GM18909 (cell line): ENCODE results near the gene TNFRSF19.

Source experiments
- ATAC-seq: cut with Tn5 transposase; IDR thresholded peaks from one replicate; pipeline ENCODE4 v1.9.1; 2021; ENCODE audit warnings: mild to moderate bottlenecking; ENCODE audit not compliant: unreplicated experiment, poor library complexity

The TNFRSF19 gene

DNA sequence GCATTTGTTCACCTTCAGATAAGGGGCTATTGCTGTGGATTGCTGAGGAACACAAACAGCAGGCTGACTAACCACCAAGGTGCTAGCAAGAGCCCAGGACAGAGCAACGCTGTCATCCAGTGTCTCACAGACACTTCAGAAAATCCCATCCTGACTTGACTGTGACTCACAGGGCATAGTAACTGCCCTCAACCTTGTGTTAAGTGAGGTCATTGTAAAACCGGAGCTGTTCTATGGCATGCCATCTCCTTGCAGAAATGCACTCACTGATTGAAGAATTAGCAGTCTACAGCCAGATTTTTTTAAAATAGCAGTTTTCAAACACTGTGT, 51.1 kb downstream of the TNFRSF19 start:
- ATAC-seq = no peak

DNA sequence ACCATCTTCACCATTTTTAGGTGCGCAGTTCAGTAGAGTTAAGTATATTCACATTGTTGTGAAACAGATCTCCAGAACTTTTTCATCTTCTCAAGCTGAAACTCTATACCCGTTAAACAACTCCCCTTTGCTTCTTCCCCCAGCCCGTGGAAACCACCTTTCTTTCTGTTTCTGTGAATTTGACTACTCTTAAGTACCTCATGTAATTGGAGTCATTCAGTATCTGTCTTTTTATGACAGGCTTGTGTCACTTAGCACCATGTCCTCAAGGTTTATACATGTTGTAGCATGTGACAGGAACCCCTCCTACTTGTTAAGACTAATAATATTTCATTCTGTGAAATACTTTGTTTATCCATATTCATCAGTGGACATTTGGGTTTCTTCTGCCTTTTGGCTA, 52.8 kb downstream of the TNFRSF19 start:
- ATAC-seq = no peak

DNA sequence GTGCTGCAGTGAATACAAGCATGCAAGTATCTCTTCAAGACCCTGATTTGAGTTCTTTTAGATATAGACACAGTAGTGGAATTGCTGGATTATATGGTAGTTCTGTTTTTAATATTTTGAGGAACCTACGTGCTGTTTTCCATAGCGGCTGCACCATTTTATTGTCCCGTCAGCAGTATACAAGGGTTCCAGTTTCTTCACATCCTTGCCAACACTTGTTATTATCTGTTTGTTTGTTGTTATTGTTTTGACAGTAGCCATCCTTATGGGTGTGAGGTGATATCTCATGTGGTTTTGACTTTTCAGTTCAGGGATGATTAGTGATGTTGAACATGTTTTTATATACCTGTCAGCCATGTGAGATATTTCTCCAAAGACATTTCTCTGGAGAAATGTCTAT, 53.2 kb downstream of the TNFRSF19 start:
- no peak for ATAC-seq

DNA sequence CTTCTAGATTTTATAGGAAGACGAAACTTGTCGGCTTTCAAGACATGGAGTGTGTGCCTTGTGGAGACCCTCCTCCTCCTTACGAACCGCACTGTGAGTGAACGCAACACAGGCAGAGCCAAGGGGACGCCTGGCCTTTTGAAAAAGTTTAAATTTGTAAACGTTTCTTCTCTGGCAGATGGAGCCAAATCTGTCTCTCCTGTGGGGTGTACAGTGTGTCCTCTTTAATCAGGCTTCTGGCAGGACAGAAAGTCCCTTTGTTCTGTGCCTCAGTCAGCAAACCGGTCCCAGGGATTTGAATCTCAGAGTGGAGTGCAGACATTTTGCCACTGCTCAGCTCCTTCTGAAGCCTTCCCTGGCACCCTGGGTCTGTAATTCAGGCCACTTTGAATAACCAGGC, 56.5 kb downstream of the TNFRSF19 start:
- ATAC-seq = no peak

DNA sequence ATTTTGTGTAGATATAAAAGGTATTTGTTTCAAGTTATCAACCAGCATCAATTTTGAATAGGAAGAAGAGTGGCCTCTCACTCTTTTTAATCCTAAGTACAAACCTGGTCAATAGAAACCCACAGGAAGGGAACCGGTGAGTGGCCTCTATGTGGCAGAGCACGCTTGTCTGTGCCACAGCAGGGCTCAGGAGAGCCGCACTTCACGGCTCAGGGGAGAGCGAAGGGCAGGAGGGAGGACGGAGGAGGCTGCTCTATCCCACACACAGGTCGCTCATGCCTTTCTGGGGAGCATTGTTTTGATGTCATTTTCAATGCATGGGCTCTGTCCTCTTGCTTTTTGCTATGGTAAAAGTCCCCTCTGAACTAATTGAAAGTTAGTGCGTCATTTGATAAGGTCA, 57.2 kb downstream of the TNFRSF19 start:
- ATAC-seq = no peak

DNA sequence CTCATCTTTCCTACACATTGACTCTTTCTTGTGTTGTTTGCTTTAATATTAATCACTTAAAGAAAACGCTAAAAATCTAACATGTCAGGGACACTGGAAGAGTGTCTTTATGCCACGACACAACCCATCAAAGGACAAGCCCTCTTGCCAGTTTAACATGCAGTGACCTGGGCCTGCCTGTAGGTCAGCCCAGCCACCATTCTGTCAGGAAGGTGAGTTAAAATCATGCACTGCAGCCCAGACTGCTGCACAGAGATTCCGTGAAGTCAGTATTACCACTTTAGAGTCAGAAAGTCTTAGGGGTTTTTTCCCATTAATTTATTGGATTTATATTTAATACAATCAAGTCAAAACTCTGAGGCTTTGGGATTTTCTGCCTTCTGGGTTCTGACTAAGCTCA, 58.0 kb downstream of the TNFRSF19 start:
- ATAC-seq = no peak

DNA sequence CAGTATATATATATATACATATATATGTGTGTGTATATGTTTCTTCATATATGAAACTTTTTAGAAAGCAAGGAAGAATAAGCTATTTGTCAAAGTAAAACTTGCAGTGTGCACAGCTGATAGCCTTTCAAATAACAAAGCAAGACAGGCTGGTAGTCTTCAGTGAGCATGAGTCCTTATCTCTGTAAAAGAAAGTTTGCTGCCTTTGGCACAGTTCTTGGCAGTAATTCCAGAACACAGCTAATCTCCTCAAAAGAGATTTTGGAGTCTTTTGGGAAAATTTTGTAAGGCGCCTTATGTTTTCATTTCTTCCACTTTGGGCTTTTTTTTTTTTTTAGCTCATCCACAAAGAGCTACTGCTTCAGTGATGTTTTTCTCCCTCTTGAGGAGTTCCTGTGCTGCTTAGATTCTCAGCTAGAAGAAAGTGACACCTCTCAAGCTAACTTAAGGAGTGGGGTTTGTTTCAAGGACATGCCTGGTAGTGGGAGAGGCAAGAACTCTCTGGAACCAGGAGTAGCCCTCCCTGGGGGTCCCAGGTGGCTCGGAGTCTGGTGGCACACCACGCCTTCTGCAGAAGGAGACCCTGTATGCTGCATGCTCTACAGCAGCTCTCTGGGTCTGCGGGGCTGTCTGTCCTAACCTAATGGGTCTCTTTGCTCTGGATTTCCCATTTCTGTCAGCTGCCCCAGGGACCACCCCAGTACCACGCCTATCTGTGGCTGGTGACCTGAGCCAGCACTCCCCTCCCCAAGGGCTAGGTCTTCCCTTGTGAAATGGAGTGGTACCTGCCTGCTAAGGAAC, 58.8 kb downstream of the TNFRSF19 start:
- no peak for ATAC-seq

DNA sequence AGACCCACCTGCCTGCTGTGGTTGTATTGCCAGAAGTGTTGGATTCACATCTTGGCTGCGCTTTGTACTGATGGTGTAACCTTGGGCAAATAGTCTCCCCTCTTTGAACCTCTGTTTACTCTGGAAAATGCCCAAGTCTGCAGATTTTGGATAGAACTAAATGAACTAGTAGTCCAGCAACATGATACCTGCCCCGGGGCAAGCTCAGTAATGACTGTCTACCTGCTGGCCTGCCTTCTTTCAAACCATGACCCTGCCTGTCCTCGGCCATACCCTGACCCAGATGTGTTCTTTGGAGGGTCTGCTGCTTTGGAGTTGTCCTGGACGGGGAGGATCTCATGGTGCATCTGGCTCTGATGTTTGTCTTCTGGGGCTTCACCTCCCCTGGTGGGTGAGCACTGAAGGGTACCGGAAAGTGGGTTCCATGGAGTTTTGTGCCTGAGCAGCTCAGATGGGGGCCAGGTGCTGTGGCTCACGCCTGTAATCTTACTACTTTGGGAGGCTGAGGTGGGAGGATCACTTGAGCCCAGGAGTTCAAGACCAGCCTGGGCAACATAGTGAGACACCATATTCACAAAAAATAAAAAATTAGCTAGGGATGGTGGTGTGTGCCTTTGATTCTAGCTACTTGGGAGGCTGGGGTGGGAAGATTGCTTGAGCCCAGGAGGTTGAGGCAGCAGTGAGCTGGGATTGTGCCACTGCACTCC, 59.5 kb downstream of the TNFRSF19 start:
- ATAC-seq = no peak

DNA sequence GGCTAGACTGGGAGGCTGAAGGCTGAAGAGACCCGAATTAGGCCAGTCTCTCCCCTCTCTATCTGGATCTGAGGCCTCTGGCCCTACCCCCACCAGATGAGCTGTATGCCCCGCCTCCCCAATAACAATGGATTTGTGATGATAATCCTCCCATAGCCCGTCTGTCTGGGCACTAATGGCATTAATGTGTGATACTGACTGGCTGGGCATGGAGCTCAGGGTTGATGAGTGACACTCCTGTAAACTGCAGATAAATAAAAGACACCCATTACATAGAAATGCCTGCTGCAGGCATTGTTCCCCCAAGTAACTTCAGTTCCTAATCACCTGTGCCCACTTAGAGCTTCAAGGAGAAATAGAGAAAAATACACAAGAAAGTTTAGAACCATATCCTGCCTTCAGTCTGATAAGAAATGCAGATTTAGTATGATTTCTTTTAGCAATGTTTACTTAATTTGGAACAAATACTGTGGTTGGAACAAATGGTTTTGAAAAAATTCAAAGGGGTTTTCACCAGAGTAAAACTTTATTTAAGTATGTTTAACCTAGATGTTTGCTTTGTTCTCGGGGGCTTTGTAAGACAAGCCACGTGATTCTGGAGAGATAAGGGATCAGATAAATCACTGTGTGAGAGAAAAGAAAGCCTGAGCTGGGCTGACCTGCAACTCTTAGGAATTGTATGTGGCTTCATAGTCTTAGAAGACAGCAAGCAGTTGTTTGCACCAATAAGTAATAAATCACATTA, 60.3 kb downstream of the TNFRSF19 start:
- ATAC-seq = no peak

DNA sequence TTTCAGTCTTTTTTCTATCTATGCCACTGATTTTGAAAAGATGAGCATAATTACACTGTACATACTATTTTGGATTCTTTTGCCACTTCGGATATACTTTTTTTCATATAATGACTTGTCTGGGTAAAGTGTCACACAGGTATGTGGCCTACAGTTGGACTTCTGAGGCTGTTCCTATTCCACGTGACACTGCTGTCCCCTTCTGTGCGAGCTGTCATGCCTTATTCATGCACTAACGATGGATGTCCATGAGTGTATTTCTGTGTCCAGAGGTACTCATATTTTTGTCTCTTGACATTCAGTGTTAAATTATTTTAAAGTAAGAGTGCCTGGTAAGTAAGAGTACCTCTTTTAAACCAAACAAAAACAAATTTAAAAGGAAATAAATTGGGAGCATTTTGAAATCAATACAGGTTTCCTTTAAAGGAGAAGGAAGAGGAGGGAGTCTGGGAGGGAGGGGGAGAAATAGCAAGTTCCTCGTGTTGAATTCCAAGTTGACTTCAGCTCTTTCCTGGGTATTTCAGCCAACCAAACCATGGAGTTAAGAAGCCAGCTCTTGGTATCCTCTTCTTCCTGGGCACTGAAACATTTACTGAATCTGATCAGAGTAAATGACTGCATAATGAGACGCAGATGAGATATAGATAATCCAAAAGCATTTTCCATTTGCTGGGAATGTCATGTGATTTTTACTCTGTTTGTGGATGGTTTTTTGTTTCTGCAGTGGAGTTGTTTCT, 61.3 kb downstream of the TNFRSF19 start:
- ATAC-seq = no peak

DNA sequence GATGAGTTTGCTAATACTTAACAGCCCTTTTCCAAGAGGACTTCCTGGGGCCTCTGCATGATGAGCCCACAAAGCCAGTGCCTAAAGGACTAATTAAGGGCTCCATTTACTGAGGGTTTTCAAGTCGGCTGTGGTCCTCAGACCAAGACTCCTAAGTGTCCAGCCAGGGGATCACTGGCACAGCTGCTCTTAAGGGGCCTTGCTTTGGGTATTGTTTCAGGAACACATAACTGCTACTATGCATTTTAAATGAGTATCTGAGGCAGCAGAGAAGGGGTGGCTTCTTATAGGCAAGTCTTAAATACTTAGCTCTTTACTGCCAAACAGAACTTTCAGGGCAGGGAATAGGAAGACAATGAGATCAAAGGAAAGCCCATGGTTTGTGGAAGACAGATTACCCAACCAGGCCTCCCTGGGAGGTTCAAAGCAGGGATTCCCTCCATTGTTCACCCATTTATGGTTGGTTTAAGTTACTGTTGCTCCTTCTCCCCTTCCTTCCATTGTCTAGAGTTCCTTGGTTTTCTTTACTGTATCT, 61.9 kb downstream of the TNFRSF19 start:
- ATAC-seq = no peak

DNA sequence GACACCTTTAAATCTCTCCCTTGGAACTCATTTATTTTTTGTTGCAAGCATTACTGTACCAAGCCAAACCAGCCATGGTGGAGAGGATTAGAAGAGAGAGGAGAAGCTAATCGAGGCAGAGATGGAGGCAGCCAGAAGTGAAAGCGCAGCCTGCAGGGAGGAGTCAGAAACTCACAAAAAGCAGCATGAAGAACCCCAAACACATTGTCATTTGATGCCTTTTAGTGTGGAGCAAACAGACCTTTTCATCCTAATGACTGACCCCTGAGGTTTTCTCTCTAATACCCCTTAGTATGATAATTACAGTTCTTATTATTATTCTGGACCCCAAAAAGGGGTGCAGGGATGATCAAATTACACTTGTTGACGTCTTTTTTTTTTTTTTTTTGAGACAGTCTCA, 62.5 kb downstream of the TNFRSF19 start:
- no peak for ATAC-seq

DNA sequence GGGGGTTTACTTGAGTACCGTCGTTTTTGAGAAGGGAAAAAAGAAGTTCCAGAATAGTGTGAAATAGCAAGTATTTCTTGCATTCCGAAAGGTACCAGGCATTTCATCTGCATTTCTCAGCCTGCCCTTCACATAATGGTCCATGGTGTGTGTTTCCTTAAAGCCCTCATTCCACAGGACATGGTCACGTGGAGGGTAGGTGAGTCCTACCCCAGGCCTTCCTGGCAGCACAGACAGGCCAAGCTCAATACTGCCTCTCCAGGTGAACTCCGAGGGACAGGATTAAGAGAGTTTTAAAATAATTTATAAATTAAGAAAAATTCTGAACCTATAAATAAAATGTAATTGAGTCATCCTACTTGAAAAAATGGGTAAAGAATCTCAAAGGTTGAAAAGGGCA, 64.7 kb downstream of the TNFRSF19 start:
- no peak for ATAC-seq

DNA sequence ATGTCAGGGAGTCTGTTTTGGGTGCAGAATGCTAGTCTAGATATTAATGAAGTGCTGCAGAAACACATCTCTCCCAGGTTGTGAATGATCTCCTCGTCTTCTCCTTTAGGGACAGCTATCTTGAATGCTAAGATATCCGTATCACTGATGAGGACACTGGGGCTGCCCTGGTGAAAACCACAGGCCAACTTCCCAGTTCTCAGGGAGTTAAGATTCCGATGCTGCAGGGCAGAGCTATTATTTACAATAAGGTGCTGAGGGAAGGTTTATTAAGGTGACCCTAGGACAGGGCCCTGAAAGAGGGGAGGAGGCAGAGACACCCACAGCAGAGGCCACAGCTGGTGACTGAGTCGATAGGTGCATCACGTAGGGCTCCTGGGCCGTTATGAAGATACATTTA, 66.1 kb downstream of the TNFRSF19 start:
- no peak for ATAC-seq

DNA sequence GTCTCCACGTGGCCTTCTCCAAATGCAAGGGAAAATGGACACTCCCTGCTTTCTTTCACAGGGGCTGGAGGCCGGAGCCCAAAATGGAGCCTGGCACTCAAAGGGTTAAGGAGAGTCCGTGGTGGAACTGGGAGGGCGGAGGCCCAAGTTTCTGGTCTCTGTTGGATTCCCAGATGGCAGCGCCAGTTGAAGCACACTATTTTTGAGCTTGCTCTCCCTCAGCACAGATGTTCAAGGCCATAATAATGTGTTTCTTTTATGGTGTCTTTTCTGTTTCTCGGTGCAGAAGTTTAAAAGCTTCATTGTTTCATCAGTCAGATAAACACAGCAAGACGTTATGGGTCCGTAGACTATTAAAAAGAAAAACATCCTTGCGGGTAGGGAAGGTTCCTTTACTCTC, 67.6 kb downstream of the TNFRSF19 start:
- no peak for ATAC-seq

DNA sequence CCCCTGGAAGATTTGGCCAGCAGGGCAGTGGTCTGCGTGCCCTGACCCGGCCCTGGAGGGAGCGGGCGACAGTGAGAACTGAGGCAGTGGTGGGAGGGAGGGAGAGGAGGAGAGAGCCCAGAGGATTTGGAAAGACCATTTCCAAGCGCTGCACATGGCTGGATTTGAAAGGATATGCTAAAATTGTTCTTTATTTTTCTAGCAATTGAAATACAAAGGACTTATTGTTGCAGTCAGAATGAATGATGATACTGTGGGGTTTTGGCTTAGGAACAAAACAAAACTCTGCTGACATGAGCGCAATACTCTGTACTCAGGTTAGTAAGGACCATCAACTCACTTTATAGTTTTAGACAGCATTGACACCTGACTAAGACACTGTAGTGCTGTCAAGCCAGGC, 69.5 kb downstream of the TNFRSF19 start:
- ATAC-seq = no peak

DNA sequence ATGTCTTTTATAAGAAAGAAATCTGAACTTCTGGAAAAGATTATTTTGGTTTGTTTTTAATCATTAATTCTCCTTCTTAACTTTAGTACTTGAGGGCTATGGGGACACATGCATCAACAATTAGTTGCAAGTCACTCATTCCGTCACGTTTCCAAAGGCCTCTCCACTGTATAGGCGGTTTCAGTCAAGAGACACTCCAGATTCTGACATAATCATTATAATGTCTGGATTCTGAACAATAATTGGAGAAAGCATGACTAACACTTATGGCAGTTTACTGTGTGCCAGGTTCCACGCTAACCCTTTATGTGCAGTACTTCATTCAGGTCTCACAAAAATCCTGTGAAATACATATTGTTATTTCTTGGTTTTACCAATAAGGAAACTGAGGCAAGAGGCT, 71.9 kb downstream of the TNFRSF19 start:
- no peak for ATAC-seq

DNA sequence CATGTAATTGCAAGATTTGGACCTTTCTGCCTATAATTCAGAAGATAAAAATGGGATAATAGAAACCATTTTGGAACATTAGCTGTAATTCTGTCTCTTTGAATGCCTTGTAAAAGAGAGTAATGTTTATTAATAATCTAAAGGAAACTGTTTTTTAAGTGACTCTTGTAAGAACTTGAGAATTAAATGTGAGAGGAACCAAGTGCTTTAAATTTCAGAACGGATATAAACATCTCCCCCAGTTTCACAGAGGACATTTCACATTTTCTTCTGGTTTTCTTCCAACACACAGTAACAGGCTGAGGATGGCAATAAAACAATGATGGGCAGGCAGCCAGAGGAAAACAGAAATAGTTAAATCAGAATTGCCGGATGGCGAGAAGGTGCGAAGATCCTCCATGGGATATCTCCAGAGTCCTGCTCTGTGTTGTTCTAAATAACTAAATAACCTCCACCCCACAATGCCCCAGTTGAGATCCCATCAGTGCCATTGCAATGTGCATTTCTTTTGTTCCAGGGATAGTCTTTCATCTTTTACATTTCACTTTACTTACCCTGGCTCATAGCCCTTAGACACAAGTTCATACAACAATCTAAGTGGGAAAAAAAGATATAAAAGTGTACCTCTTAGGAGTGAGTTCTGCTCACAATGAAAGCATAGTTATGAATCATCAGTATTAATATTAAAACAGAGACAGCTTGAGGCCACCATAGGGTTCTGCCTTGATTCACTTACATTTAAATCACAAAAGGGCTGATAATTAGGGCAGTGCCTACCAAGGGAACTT, 73.3 kb downstream of the TNFRSF19 start:
- no peak for ATAC-seq

DNA sequence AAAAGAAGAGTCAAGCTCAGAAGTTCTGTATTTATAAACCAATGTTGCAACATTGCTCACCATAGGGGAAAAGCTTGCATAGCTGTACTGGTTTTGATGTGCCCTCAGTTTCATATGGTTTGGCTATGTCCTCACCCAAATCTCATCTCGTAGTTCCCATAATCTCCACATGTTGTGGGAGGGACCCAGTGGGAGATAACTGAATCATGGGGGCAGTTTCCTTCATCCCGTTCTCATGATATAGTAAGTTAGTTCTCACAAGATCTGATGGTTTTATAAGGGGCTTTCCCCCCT, 73.9 kb downstream of the TNFRSF19 start:
- no peak for ATAC-seq

DNA sequence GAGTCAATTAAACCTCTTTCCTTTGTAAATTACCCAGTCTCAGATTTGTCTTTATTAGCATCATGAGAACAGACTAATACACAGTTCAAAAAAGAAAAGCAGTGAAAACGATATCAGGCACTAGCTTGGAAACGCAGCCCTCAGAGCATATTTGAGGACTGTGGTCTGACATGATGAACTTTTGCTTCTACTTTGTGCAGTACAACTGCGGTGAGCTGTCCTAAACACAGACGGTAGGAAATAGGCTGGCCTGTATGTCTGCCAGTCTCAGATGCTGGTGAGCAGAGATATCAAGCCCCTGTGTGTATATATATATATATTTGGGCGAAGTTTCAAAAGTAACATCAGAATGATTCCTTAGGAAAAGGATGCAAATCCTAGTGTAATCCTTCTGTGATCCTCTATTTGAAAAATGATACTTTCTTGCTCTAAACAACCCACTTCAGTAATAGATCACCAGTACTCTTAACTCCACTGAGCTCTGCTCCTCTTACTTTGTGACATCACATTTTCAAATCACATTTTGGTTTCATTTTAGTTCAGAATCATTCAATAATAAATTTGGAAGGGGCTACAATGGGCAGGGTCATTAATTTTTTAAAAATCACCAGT, 74.4 kb downstream of the TNFRSF19 start:
- ATAC-seq = no peak
